Tibial nerve (tissue), 4 donors: ENCODE results near the gene TSFM. TPM values are rescaled to one million over a fixed set of nuclear protein-coding genes. Genes with fewer than 3 reads are reported as not detected.
A peak's percentile ranks its signal among the peaks of the same experiment; 100 is the strongest.

ENCODE experiments used
- DNase-seq, 2 donors: peaks; one replicate each; pipeline ENCODE4 v3.0.0-alpha.2; 2019; ENCODE audit warnings: low spot score in 2 of 2
- H3K27ac ChIP-seq, 4 donors: fragments of 200-600 bp; sonication (generic) in 3 of 4; one replicate each; pipeline ENCODE4 v1.5.1; 2017 to 2019; ENCODE audit warnings: mild to moderate bottlenecking in 1 of 4
- H3K27me3 ChIP-seq, 2 donors: fragments of 200-600 bp; sonication (generic) in 1 of 2; one replicate each; pipeline versions ENCODE4 v1.5.1 to v1.6.0; 2017 to 2019
- H3K36me3 ChIP-seq, 3 donors: fragments of 200-600 bp; sonication (generic); one replicate each; pipeline ENCODE4 v1.5.1; 2018 to 2019
- H3K4me1 ChIP-seq, 4 donors: fragments of 200-600 bp; sonication (generic) in 3 of 4; one replicate each; pipeline ENCODE4 v1.5.1; 2017 to 2019
- H3K4me3 ChIP-seq, 4 donors: fragments of 200-600 bp; sonication (generic) in 3 of 4; one replicate each; pipeline ENCODE4 v1.5.1; 2017 to 2019; ENCODE audit warnings: mild to moderate bottlenecking in 1 of 4, moderate library complexity in 1 of 4
- H3K9me3 ChIP-seq, 4 donors: fragments of 200-600 bp; sonication (generic) in 3 of 4; one replicate each; pipeline ENCODE4 v1.5.1; 2017 to 2019
- CTCF ChIP-seq, 5 experiments: fragments of 200-600 bp in 3 of 5; fragments of 450-650 bp in 2 of 5; sonication (generic) in 3 of 5; IDR thresholded peaks; one replicate each; pipeline ENCODE4 v1.5.1; 2016 to 2019; ENCODE audit warnings: antibody characterized with exemption in 5 of 5, mild to moderate bottlenecking in 3 of 5, moderate library complexity in 2 of 5
- EP300 ChIP-seq, 2 donors: sonication (generic); formaldehyde crosslinking; IDR thresholded peaks; one replicate each; pipeline ENCODE4 v1.6.1; 2017; ENCODE audit warnings: antibody characterized with exemption in 2 of 2, mild to moderate bottlenecking in 1 of 2
- POLR2A ChIP-seq, 2 donors: fragments of 450-650 bp; IDR thresholded peaks; one replicate each; pipeline ENCODE4 v1.6.1; 2017; ENCODE audit warnings: antibody characterized with exemption in 2 of 2, mild to moderate bottlenecking in 2 of 2, moderate library complexity in 2 of 2
- WGBS, 2 donors: methylation state at CpG; one replicate each; pipeline ENCODE4 v1.1.5; 2018; 5-methylcytosine and 5-hydroxymethylcytosine counted together
- total RNA-seq, 4 donors: library from RNA; depleted of rRNA; stranded (reverse); fragments of >200 nt; gene quantifications; one replicate each; pipeline ENCODE4 v1.1.0, GENCODE V29; 2016

Gene TSFM
- total RNA-seq, 4 donors from 2014 or later, result 13.5 to 23.2 (median 22.4) TPM

- 53 to 58% methylated on average over 10 of the region's 10 CpGs for WGBS, 2 donors
- H3K27ac ChIP-seq, result peak overlapping the region in 2 of 4 donors; percentile 12 to 38
- H3K36me3 ChIP-seq, result peaks cover 2 to 54% (median 38%) of the 10 kb centered on the region in 3 donors
- no peaks in the 10 kb centered on the region for H3K27me3 ChIP-seq
- H3K4me1 ChIP-seq, result peaks cover 1 to 96% (median 61%) of the 10 kb centered on the region in 4 donors
- H3K9me3 ChIP-seq, result no peaks in the 10 kb centered on the region
- TF ChIP-seq EP300 (IDR thresholded peaks at IDR 0.05), result no peak
- H3K4me3 ChIP-seq, result no peak overlapping the region
- DNase-seq, result no peak
These were observed 46.6 kb downstream of the TSFM start for GRCh38 chr12:57829025-57829777.

- 85 to 86% methylated on average over 2 of the region's 2 CpGs for WGBS, 2 donors
- Histone ChIP-seq H3K4me3 (no peak overlapping the region), H3K36me3 (peaks cover 2 to 42% (median 28%) of the 10 kb centered on the region in 3 donors), H3K9me3 (no peaks in the 10 kb centered on the region), H3K27me3 (no peaks in the 10 kb centered on the region), H3K27ac (peak overlapping the region in 3 of 4 donors; percentile 29 to 80 (median 74)), H3K4me1 (peaks cover 4 to 98% (median 73%) of the 10 kb centered on the region in 4 donors)
- DNase-seq, result no peak
- TF ChIP-seq POLR2A (IDR thresholded peaks at IDR 0.05) (no peak), EP300 (IDR thresholded peaks at IDR 0.05) (no peak), CTCF (IDR thresholded peaks at IDR 0.05) (no peak)
These were observed 47.8 kb downstream of the TSFM start for GRCh38 chr12:57830393-57830792.

GRCh38 chr12:57832966-57833365 lies 50.4 kb downstream of the TSFM start:
- TF ChIP-seq EP300 (IDR thresholded peaks at IDR 0.05) (no peak), CTCF (IDR thresholded peaks at IDR 0.05) (no peak), POLR2A (IDR thresholded peaks at IDR 0.05) (no peak)
- 23 to 26% methylated on average over 10 of the region's 10 CpGs for whole genome bisulfite sequencing, 2 donors
- Histone ChIP-seq H3K27ac (peak overlapping the region; percentile 9 to 74 (median 60)), H3K27me3 (no peaks in the 10 kb centered on the region), H3K4me3 (peak overlapping the region in 1 of 4 donors; percentile 13), H3K9me3 (no peaks in the 10 kb centered on the region), H3K4me1 (peaks cover 4 to 98% (median 95%) of the 10 kb centered on the region in 4 donors), H3K36me3 (peaks cover 0 to 16% (median 3%) of the 10 kb centered on the region in 3 donors)
- no peak for DNase-seq

GRCh38 chr12:57833672-57834071 lies 51.1 kb downstream of the TSFM start:
- TF ChIP-seq CTCF (IDR thresholded peaks at IDR 0.05), result no peak
- no peak for TF ChIP-seq POLR2A (IDR thresholded peaks at IDR 0.05)
- TF ChIP-seq EP300 (IDR thresholded peaks at IDR 0.05), result no peak
- no peak for DNase-seq
- H3K36me3 ChIP-seq, result peaks cover 0 to 15% (median 0%) of the 10 kb centered on the region in 3 donors
- peaks cover 9 to 100% (median 99%) of the 10 kb centered on the region in 4 donors for H3K4me1 ChIP-seq
- no peaks in the 10 kb centered on the region for H3K27me3 ChIP-seq
- peak overlapping the region in 3 of 4 donors; percentile 9 to 74 (median 68) for H3K27ac ChIP-seq
- WGBS, 2 donors, result 56% methylated on average over 3 of the region's 3 CpGs
- peak overlapping the region in 1 of 4 donors; percentile 13 for H3K4me3 ChIP-seq
- H3K9me3 ChIP-seq, result no peaks in the 10 kb centered on the region

GRCh38 chr12:57834086-57834876 lies 51.7 kb downstream of the TSFM start:
- Histone ChIP-seq H3K27ac (peak overlapping the region in 2 of 4 donors; percentile 68 to 74), H3K27me3 (no peaks in the 10 kb centered on the region), H3K4me3 (no peak overlapping the region), H3K9me3 (no peaks in the 10 kb centered on the region), H3K4me1 (peaks cover 11 to 100% (median 99%) of the 10 kb centered on the region in 4 donors), H3K36me3 (peaks cover 0 to 10% (median 0%) of the 10 kb centered on the region in 3 donors)
- DNase-seq, result no peak
- TF ChIP-seq CTCF (IDR thresholded peaks at IDR 0.05), result no peak
- no peak for TF ChIP-seq POLR2A (IDR thresholded peaks at IDR 0.05)
- TF ChIP-seq EP300 (IDR thresholded peaks at IDR 0.05), result no peak
- 36% methylated on average over 1 of the region's 1 CpG; no CpG with 5 or more reads in 1 of the 2 donors for WGBS, 2 donors
